ENCODE measurements around the gene CTPS1. TPM values are rescaled to one million over a fixed set of nuclear protein-coding genes. Genes with fewer than 3 reads are reported as not detected.

CTPS1 gene
- total RNA-seq, 4 donors from 2014 or later: 29.8 to 46.3 (median 35.8) TPM

- Histone ChIP-seq H3K27me3 (no peaks in the 10 kb centered on the region), H3K36me3 (peaks cover 0 to 84% (median 0%) of the 10 kb centered on the region in 3 donors), H3K4me3 (no peak overlapping the region), H3K4me1 (peaks cover 0 to 5% (median 2%) of the 10 kb centered on the region in 4 donors), H3K9me3 (no peaks in the 10 kb centered on the region), H3K27ac (no peak overlapping the region)
- TF ChIP-seq EP300 (IDR thresholded peaks at IDR 0.05) (no peak), POLR2A (IDR thresholded peaks at IDR 0.05) (no peak), CTCF (IDR thresholded peaks at IDR 0.05) (no peak)
- 94 to 100% methylated on average over 1 of the region's 1 CpG for WGBS, 2 donors
- no peak for DNase-seq (ENCODE audit: low spot score in 2 of 2)
These were observed 71.5 kb downstream of the CTPS1 start for GRCh38 chr1:41051022-41051421.

- WGBS, 2 donors: 68 to 70% methylated on average over 2 of the region's 2 CpGs
- Histone ChIP-seq H3K27ac (no peak overlapping the region), H3K36me3 (peaks cover 0 to 87% (median 0%) of the 10 kb centered on the region in 3 donors)
These were observed 73.8 kb downstream of the CTPS1 start for GRCh38 chr1:41053316-41053715.

GRCh38 chr1:41056907-41057306 lies 77.4 kb downstream of the CTPS1 start:
- 94 to 97% methylated on average over 5 of the region's 5 CpGs for whole genome bisulfite sequencing, 2 donors
- Histone ChIP-seq H3K27ac (no peak overlapping the region), H3K36me3 (peaks cover 0 to 94% (median 0%) of the 10 kb centered on the region in 3 donors), H3K9me3 (peaks cover 0 to 10% (median 2%) of the 10 kb centered on the region in 4 donors), H3K27me3 (no peaks in the 10 kb centered on the region), H3K4me3 (no peak overlapping the region), H3K4me1 (no peaks in the 10 kb centered on the region)
- no peak for DNase-seq (ENCODE audit: low spot score in 2 of 2)
- TF ChIP-seq EP300 (IDR thresholded peaks at IDR 0.05) (no peak), POLR2A (IDR thresholded peaks at IDR 0.05) (no peak), CTCF (IDR thresholded peaks at IDR 0.05) (no peak)

More at GRCh38 chr1:41053316-41053715, 73.8 kb downstream of the CTPS1 start:
- no peaks in the 10 kb centered on the region for H3K9me3 ChIP-seq
- no peaks in the 10 kb centered on the region for H3K27me3 ChIP-seq
- DNase-seq (ENCODE audit: low spot score in 2 of 2): no peak
- TF ChIP-seq EP300 (IDR thresholded peaks at IDR 0.05) (peak in 1 of 2 donors; percentile 22), POLR2A (IDR thresholded peaks at IDR 0.05) (no peak)
- H3K4me1 ChIP-seq: no peaks in the 10 kb centered on the region
- H3K4me3 ChIP-seq: no peak overlapping the region

Small RNA genes lying within 50 kb of the gene (small RNA-seq; reads per million reads assigned to genes)
- not detected for gene UBE2V1P8

Other genes starting within 250 kb of the CTPS1 start
- 1 to 10 TPM in 3 of 4 donors, under 1 TPM in 1; 0.22 to 2.1 (median 1.7) TPM for gene KCNQ4, start 195.9 kb upstream of the CTPS1 start, total RNA-seq
- gene CITED4, start 117.3 kb upstream of the CTPS1 start, total RNA-seq: 10 to 100 TPM in 3 of 4 donors, 1 to 10 TPM in 1; 6.0 to 20.3 (median 13.4) TPM
- 1 to 10 TPM in 2 of 4 donors, under 1 TPM in 2; 0.20 to 2.4 (median 0.63) TPM for gene SLFNL1, start 42.0 kb downstream of the CTPS1 start, total RNA-seq